PC-3 (cell line): ENCODE data around the gene DCD. TPM values are rescaled to one million over a fixed set of nuclear protein-coding genes. Genes with fewer than 3 reads are reported as not detected.

ENCODE experiments used
- ATAC-seq: fragments of 200-7000 bp; cut with Tn5 transposase; 2 replicates; pipeline ENCODE4 v1.9.1; 2020; ENCODE audit warnings: mild to moderate bottlenecking, moderate library complexity
- Bru-seq: library from RNA; stranded (reverse); fragments of 400-500 nt; gene quantifications from one replicate; lab custom pipeline; 2021; lab: Mats Ljungman, UMichigan
- BruChase-seq, 2 experiments: library from RNA; stranded (reverse); fragments of 400-500 nt; gene quantifications; one replicate each; lab custom pipeline; 2021; lab: Mats Ljungman, UMichigan
- BruUV-seq: library from RNA; stranded (reverse); fragments of 400-500 nt; replicated peaks from 2 replicates; lab custom pipeline; 2021; lab: Mats Ljungman, UMichigan
- CTCF ChIA-PET: fragments of 300-600 bp; sonication (Branson Sonifier 250); formaldehyde crosslinking; loops from one replicate; lab custom pipeline; 2022; ENCODE audit warnings: antibody characterized with exemption; lab: Charles Lee
- POLR2A ChIA-PET: fragments of 300-600 bp; sonication (Branson Sonifier 250); formaldehyde crosslinking; loops from one replicate; lab custom pipeline; 2022; ENCODE audit warnings: antibody characterized with exemption; ENCODE audit not compliant: unreplicated experiment; lab: Charles Lee
- DNase-seq: peaks from one replicate; pipeline ENCODE4 v3.0.0-alpha.2; 2015
- H2AFZ ChIP-seq: fragments of 300-600 bp; sonication (generic); 2 replicates; pipeline ENCODE4 v1.6.0; 2016; ENCODE audit warnings: antibody characterized with exemption, low read length
- H3F3A ChIP-seq: fragments of 300-600 bp; sonication (generic); one replicate; pipeline ENCODE4 v1.6.0; 2017; ENCODE audit warnings: antibody characterized with exemption, low read length, control low read depth, mild to moderate bottlenecking; ENCODE audit not compliant: unreplicated experiment
- H3K27ac ChIP-seq: fragments of 300-600 bp; sonication (generic); 2 replicates; pipeline ENCODE4 v1.5.1; 2016; ENCODE audit warnings: mild to moderate bottlenecking, low read length
- H3K27me3 ChIP-seq: fragments of 300-600 bp; sonication (generic); 2 replicates; pipeline ENCODE4 v1.6.1; 2016; ENCODE audit warnings: low read length, mixed read lengths
- H3K36me3 ChIP-seq: fragments of 300-600 bp; sonication (generic); 2 replicates; pipeline ENCODE4 v1.6.1; 2016; ENCODE audit warnings: low read depth, mixed run types, low read length, mixed read lengths
- H3K4me1 ChIP-seq: fragments of 300-600 bp; sonication (generic); 2 replicates; pipeline ENCODE4 v1.5.1; 2016; ENCODE audit warnings: low read length; ENCODE audit not compliant: insufficient read depth
- H3K4me2 ChIP-seq: fragments of 300-600 bp; sonication (generic); 2 replicates; pipeline ENCODE4 v1.6.0; 2016; ENCODE audit warnings: low read length
- H3K4me3 ChIP-seq: fragments of 300-600 bp; sonication (generic); 2 replicates; pipeline ENCODE4 v1.5.1; 2016; ENCODE audit warnings: mild to moderate bottlenecking, low read length, mixed read lengths
- H3K79me2 ChIP-seq: fragments of 300-600 bp; sonication (generic); 2 replicates; pipeline ENCODE4 v1.6.1; 2017; ENCODE audit warnings: low read length, mixed read lengths
- H3K9ac ChIP-seq: fragments of 300-600 bp; sonication (generic); 2 replicates; pipeline ENCODE4 v1.6.0; 2016; ENCODE audit warnings: mild to moderate bottlenecking, low read length
- H3K9me2 ChIP-seq: fragments of 300-600 bp; sonication (generic); replicated peaks from 2 replicates; pipeline ENCODE4 v1.6.1; 2016; ENCODE audit warnings: mixed run types, low read length, mixed read lengths
- H3K9me3 ChIP-seq: fragments of 300-600 bp; sonication (generic); 2 replicates; pipeline ENCODE4 v1.6.1; 2016; ENCODE audit warnings: low read length, mixed read lengths
- H4K20me1 ChIP-seq: fragments of 300-600 bp; sonication (generic); 2 replicates; pipeline ENCODE4 v1.6.1; 2016; ENCODE audit warnings: low read length, mixed read lengths
- CTCF ChIP-seq: fragments of 300-600 bp; sonication (generic); conservative IDR thresholded peaks from 2 replicates; pipeline ENCODE4 v1.5.1; 2017; ENCODE audit warnings: antibody characterized with exemption, low read depth, mild to moderate bottlenecking, low read length
- EZH2 ChIP-seq: fragments of 300-600 bp; sonication (generic); IDR thresholded peaks from one replicate; pipeline ENCODE4 v1.6.1; 2017; ENCODE audit warnings: antibody characterized with exemption, mild to moderate bottlenecking, low read length; ENCODE audit not compliant: unreplicated experiment
- EZH2phosphoT487 ChIP-seq: fragments of 300-600 bp; sonication (generic); IDR thresholded peaks from 2 replicates; pipeline ENCODE4 v1.6.1; 2018; ENCODE audit warnings: mild to moderate bottlenecking, antibody characterized with exemption, low read length, borderline replicate concordance
- intact Hi-C: fragments of 100-400 bp; cut with micrococcal nuclease; formaldehyde crosslinking; loops from 2 replicates; pipeline ENCODE4 v1.9.0; 2023
- long read RNA-seq: library from polyadenylated mRNA; unstranded; transcript quantifications from one replicate; pipeline ENCODE4 v2.0.0, GENCODE V29; 2021; ENCODE audit not compliant: unreplicated experiment
- total RNA-seq: library from RNA; depleted of rRNA; stranded (reverse); fragments of >200 nt; gene quantifications from 2 replicates; pipeline ENCODE4 v1.2.3, GENCODE V29; 2014; rRNA removed

The DCD gene
- total RNA-seq (not detected in 2 replicates), Bru-seq, nascent RNA (not detected), BruChase-seq, experiment 1, labeled RNA remaining after a 6-hour chase (not detected), BruChase-seq, experiment 2, labeled RNA remaining after a 2-hour chase (not detected)
- long read RNA-seq = 0 reads

GRCh38 chr12:54648265-54648664, at the start of gene DCD:
DCD (minus strand) TSS chr12:54648365; CDS start chr12:54648303, 62 bp downstream.
- Histone ChIP-seq H4K20me1 (no peaks in the 10 kb centered on the region), H2AFZ (no peak within 1 kb of the TSS), H3K27me3 (peaks cover 66% of the 10 kb centered on the region), H3F3A (no peaks in the 10 kb centered on the region), H3K4me2 (no peak within 1 kb of the TSS), H3K9me2 (no peaks in the 10 kb centered on the region), H3K27ac (no peak within 1 kb of the TSS), H3K4me3 (no peak within 1 kb of the TSS), H3K9me3 (no peaks in the 10 kb centered on the region), H3K4me1 (no peaks in the 10 kb centered on the region), H3K9ac (no peak within 1 kb of the TSS), H3K36me3 (no peaks in the 10 kb centered on the region), H3K79me2 (no peaks in the 10 kb centered on the region)
- ChIA-PET POLR2A (no interaction called here), CTCF (no interaction called here)
- BruUV-seq = no TSS peak
- TF ChIP-seq EZH2phosphoT487 (no peak), EZH2 (no peak), CTCF (no peak)
- ATAC-seq (no peak), DNase-seq (no peak)
- intact Hi-C loops = no loop called here

GRCh38 chr12:54697851-54698250, 49.7 kb upstream of the DCD start:
- ChIA-PET CTCF (no interaction called here), POLR2A (no interaction called here)
- TF ChIP-seq EZH2phosphoT487 (no peak), EZH2 (no peak), CTCF (no peak)
- Histone ChIP-seq H3K9me2 (no peaks in the 10 kb centered on the region), H3F3A (no peaks in the 10 kb centered on the region), H3K9ac (no peak overlapping the region), H3K4me3 (no peak overlapping the region), H3K4me1 (no peaks in the 10 kb centered on the region), H3K79me2 (no peaks in the 10 kb centered on the region), H4K20me1 (no peaks in the 10 kb centered on the region), H2AFZ (no peak overlapping the region), H3K27ac (no peak overlapping the region), H3K27me3 (peaks cover 57% of the 10 kb centered on the region), H3K36me3 (no peaks in the 10 kb centered on the region), H3K4me2 (no peak overlapping the region), H3K9me3 (no peaks in the 10 kb centered on the region)
- ATAC-seq (no peak), DNase-seq (no peak)
- intact Hi-C loops = no loop called here
- no TSS peak for BruUV-seq

- no peak overlapping the region for H3K27ac ChIP-seq
- H3K9ac ChIP-seq = no peak overlapping the region
- H3K36me3 ChIP-seq = no peaks in the 10 kb centered on the region
- no peaks in the 10 kb centered on the region for H3F3A ChIP-seq
- no peak for ATAC-seq
- no peaks in the 10 kb centered on the region for H3K79me2 ChIP-seq
- TF ChIP-seq EZH2phosphoT487 = no peak
- TF ChIP-seq CTCF = no peak
- no peak for TF ChIP-seq EZH2
- H4K20me1 ChIP-seq = no peaks in the 10 kb centered on the region
- H3K4me3 ChIP-seq = no peak overlapping the region
- no peak overlapping the region for H3K4me2 ChIP-seq
- DNase-seq = no peak
- H2AFZ ChIP-seq = no peak overlapping the region
- CTCF ChIA-PET = interaction anchor here (0.6 kb wide), 1 partner anchor 49 kb away, joined by 3 read pairs; no protein-coding TSS in a partner anchor
- H3K9me2 ChIP-seq = no peaks in the 10 kb centered on the region
- no peaks in the 10 kb centered on the region for H3K9me3 ChIP-seq
- peaks cover 49% of the 10 kb centered on the region for H3K27me3 ChIP-seq
- POLR2A ChIA-PET = interaction anchor here (0.6 kb wide), 1 partner anchor 9 kb away, joined by 4 read pairs; no protein-coding TSS in a partner anchor
- no TSS peak for BruUV-seq
- intact Hi-C loops = no loop called here
- H3K4me1 ChIP-seq = no peaks in the 10 kb centered on the region
Measured at GRCh38 chr12:54692353-54692752, 44.2 kb upstream of the DCD start.
